GM21381 (cell line): ENCODE data around the gene TRERF1.
"Not testable (repeated sequence)": the region's sequence is repeated elsewhere in the genome, so short reads cannot be mapped to it uniquely, and the experiment has no call there.

ENCODE experiments used
- ATAC-seq: cut with Tn5 transposase; IDR thresholded peaks from one replicate; pipeline ENCODE4 v1.9.1; 2021; ENCODE audit warnings: mild to moderate bottlenecking, moderate library complexity; ENCODE audit not compliant: unreplicated experiment

The TRERF1 gene, protein sequence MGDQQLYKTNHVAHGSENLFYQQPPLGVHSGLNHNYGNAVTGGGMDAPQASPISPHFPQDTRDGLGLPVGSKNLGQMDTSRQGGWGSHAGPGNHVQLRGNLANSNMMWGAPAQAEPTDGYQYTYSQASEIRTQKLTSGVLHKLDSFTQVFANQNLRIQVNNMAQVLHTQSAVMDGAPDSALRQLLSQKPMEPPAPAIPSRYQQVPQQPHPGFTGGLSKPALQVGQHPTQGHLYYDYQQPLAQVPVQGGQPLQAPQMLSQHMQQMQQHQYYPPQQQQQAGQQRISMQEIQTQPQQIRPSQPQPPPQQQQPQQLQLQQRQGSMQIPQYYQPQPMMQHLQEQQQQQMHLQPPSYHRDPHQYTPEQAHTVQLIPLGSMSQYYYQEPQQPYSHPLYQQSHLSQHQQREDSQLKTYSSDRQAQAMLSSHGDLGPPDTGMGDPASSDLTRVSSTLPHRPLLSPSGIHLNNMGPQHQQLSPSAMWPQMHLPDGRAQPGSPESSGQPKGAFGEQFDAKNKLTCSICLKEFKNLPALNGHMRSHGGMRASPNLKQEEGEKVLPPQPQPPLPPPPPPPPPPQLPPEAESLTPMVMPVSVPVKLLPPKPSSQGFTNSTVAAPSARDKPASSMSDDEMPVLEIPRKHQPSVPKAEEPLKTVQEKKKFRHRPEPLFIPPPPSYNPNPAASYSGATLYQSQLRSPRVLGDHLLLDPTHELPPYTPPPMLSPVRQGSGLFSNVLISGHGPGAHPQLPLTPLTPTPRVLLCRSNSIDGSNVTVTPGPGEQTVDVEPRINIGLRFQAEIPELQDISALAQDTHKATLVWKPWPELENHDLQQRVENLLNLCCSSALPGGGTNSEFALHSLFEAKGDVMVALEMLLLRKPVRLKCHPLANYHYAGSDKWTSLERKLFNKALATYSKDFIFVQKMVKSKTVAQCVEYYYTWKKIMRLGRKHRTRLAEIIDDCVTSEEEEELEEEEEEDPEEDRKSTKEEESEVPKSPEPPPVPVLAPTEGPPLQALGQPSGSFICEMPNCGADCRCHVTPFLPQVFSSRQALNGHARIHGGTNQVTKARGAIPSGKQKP (N-terminal part only)

DNA sequence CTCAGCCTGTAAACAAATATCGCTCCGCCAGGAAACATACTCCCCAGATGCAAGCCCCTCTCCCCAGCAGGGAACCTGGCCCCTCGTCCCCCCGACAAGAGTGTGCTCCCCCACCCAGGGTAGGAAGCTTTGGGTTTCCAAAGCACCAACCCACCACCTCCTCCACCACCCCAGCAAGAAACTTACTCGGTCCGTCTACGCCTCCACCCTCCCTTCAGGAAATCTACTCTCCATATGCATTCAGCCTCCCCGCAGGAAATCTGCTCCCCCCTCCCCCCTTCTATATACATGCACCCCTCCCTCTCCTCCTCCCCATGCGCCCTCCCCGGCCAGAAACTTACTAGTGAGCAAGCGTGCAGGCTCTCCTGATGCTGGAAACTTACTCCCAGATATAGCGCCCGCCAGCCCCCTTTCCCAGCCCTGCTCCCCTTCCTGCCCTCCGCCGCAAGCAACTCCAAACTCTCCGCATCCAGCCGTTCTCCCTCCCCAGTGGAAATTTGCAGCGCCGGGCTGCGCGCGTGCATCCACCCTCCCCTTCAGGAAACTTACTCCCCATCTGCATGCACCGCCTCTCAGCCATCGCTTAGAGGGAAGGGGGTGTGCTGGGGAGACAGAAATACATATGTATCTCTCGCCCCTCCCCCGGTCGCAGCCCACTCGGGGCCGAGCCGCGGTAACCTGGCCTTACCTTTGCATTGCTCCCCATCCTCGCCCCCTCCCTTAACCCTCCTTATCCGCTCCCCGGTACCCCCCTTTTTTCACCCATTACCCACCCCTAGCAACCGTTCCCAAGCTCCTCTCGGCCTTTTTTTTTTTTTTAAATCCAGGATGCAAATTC is at the start of gene TRERF1:
Gene TRERF1 (minus strand): TSS at position 594 of the 838 bp plus-strand sequence. CDS start 182,336 bp downstream, outside the sequence.
- ATAC-seq = no peak

DNA sequence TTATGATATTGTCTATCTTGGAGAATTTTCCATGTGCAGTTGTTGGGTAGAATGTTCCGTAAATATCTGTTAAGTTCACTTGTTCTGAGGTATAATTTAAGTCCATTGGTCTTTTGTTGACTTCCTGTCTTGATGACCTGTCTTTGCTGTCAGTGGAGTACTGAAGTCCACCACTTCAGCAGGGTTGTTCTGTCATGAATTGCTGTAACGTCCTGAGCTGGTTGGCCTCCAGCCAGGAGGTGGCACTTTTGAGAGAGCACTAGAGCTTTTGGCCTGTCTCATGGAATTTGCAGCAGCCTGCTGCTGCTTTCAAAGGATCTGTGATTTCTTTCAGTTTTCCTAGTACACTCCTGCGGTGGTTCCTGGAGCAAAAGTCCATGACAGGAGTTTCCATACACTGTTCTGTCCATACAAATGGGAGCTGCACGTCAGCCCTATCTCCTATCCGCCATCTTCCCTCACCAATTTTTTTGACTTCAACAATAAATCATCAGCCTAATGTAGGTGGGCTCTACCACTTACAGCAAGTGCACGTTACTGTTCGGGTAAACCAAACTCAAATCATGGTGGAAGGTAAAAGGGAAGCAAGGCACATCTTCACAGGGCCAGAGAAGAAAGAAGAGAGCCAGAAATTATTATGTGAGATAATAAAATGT is 46.9 kb upstream of the TRERF1 start:
- no peak for ATAC-seq

DNA sequence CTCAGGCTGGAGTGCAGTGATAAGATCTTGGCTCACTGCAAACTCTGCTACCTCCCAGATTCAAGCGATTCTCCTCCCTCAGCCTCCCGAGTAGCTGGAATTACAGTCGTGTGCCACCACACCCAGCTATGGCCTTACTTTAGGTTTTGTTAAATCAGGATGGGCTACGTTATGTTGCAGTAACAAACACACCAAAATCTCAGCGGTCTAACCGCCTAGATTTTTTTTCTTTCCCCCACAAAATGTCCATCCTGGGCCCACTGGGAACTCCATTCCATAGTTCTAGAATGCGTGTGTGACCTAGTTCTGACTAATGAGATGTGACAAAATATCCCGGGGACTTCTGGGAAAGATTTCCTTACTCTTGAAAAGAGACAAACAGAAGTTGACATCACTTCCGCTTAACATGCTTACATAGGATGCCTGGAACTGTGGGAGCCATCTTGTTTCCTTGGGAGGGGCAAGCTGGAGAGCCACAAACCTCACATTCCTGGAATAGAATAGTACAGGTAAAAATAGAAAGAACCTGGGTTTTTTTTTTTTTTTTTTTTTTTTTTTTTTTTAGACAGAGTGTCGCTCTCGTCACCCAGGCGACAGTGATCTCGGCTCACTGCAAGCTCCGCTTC is 42.3 kb upstream of the TRERF1 start:
- ATAC-seq = no peak

DNA sequence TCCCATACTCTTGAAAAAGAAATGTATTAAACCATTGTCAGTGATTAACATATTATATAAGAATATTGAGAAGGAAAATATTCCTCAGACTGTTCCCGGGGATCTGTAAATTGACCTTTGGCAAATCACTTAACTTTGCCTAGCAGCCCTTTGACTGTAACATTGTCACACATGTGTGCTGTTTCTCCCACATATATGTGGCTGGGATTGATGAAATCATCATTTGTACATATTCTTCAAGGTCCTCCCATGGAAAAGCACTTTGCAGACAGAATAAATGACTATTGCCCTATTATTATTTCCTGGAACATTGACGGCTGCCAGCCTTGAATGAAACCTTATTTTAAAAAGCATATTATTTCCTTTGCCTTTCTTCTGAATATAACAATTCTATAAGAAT is 36.4 kb upstream of the TRERF1 start:
- no peak for ATAC-seq

DNA sequence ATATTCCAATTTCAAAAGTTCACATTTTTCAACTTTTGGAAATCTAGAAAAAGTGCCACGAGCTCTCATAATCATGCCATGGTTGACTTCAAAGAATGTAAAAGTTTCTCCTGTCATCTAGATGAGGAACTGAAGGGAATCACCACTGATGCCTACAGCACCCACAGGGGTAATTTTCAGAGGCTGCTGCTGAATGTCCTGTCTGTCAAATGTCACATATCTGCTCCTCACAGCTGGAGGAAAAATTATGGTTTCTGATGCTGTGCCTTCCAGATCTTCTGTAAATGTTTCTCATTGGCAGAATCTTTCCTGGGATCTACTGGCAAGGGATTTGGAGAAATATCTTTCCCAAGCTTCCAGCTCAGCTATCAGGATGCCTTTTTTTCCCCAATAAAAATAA is 32.5 kb upstream of the TRERF1 start:
- no peak for ATAC-seq

DNA sequence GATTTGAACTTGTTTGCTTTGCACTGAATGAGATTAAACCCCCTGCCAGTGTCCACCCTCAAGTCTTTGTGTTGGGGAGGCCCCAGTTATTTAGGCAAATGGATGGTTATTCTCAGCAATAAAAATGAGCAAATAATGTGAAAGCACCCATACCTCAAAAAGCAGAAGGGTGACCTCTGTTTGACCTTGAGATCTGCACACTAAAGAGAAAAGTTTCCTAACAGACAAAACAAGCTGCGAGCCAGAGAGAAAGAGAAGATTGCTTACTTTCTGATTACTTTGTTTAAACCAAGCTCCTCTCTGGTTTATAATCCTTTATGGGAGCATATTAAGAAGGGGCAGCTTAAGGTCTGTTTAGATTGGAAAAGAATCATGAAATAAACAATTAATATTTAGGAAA is 30.4 kb upstream of the TRERF1 start:
- no peak for ATAC-seq

GRCh38 chr6:42471714-42472113 is 20.0 kb upstream of the TRERF1 start:
- no peak for ATAC-seq

DNA sequence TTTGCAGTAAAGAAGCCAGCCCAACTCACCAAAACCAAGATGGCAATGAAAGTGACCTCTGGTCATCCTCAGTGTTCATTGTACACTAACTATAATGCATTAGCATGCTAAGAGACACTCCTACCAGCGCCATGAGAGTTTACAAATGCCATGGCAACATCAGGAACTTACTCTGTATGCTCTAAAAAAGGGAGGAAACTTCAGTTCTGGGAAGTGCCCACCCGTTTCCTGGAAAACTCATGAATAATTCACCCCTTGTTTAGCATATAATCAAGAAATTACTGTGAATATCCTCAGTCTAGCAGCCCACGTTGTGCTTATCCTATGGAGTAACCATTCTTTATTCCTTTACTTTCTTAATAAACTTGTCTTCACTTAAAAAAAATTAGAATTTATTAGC is 19.4 kb upstream of the TRERF1 start:
- ATAC-seq = no peak

- ATAC-seq = no peak
Measured at GRCh38 chr6:42468273-42468672, 16.5 kb upstream of the TRERF1 start.

DNA sequence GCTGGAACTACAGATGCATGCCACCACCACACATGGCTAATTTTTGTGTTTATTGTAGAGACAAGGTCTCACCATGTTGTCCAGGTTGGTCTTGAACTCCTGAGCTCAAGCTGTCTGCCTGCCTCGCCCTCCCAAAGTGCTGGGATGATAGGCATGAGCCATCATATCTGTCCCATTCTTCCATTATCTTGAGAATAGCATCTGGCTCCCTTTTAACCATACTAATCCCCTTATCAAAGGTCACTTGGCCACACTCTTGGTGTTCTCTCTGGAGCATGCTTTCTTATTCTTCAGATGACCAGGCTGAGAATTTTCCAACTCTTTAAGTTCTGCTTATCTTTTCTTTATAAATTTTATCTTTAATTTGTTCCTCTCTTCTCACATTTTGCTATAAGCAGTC is 15.9 kb upstream of the TRERF1 start:
- ATAC-seq = no peak

DNA sequence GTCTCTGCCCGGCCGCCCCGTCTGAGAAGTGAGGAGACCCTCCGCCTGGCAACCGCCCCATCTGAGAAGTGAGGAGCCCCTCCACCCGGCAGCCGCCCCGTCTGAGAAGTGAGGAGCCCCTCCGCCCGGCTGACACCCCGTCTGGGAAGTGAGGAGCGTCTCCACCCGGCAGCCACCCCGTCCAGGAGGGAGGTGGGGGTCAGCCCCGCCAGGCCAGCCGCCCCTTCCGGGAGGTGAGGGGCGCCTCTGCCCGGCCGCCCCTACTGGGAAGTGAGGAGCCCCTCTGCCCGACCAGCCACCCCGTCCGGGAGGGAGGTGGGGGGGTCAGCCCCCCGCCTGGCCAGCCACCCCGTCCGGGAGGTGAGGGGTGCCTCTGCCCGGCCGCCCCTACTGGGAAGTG is 14.7 kb upstream of the TRERF1 start:
- ATAC-seq = not testable (repeated sequence)

GRCh38 chr6:42462474-42462972 is 10.8 kb upstream of the TRERF1 start:
- ATAC-seq = no peak

GRCh38 chr6:42460883-42461282 is 9.2 kb upstream of the TRERF1 start:
- ATAC-seq = no peak

- ATAC-seq = no peak
Measured at GRCh38 chr6:42459888-42460287, 8.2 kb upstream of the TRERF1 start.

DNA sequence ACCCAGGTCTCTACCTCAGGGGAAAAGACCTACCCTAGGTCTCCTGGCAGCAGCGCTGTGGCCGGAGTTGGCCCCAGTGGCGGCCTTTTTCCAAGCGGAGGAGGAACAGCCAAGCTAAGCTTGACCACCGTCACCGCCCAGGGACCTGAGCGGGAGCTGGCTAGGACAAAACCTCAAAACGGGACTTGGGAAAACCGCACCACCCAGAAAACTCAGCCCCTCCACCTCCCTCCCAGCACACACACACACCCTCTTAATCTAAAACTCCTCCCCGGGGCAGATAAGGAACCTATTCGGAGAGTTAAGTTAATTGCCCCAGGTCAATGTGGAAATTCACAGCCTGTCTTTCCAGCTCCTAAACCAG is 2.7 kb upstream of the TRERF1 start:
- no peak for ATAC-seq

DNA sequence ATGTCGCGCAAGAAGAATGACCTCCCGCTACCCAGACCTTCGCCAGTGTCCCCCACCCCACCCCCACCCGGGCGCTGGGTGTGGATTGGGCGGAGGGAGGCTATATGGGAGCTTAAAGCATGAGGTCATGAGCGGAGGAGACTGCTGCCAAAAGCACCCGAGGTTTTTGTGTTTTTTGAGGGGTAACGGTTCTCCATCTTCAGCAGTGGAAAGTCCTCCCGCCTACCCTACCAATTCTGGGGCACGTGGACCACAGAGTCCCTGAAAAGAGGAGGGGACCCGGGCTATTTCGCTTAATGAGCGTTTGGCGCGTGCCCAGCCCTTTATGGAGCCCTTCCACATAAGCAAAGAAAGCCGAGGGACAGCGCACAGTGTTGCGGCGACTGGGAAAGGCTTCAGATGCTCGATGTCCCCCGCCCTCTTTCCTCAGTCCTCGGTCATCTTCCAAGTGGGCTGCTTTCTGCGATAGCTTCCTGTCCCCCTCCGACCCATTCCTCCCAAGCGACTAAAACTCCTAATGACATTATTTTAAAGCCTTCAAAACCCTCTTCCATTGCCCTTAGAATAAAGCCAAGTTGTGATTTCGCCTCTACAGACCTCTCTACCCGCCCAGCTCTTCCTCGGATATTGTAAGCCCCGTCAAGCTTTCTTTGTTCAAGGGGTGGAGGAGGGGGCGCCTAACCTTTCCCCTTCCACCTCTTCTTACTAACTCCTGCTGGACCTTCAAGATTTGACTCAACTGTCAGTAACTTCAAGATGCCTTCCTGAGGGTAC is 2.1 kb upstream of the TRERF1 start:
- no peak for ATAC-seq

DNA sequence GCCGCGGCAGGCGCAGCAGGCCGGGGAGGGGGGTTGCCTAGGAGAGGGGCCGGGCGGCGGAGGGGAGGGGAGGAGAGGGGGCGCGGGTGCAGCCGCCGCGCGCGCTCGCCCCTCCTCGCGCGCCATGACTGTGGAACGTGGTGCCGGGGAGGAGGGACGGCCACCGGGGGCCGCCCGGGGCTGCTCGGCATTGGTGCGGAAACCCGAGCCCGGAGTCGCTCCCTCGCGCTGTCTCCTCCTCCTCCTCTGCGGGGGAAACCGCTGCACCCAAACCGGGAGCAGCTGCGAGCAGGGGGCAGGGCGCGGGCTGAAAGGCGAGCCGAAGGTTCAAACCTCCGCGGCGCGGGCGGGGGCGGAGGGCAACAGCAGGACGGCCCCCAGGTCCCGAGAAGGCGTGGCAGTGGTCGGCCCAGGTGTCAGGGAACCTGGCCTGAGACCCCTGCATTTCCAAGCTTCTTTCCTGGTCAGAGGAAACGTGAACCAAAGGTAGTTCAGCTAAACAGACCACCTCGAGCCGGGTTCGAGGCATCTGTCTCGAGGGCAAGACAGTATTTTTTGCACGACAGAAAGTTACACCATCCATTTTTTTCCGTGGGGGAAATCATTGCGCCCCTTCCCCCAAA is 1.4 kb upstream of the TRERF1 start:
- ATAC-seq = no peak
